KMS-11 (cell line): ENCODE data around the gene CCSER2.
A peak's percentile ranks its signal among the peaks of the same experiment; 100 is the strongest.

ENCODE experiments used
- H2AFZ ChIP-seq: fragments of 200-600 bp; sonication (generic); 2 replicates; pipeline ENCODE4 v1.6.1; 2016; ENCODE audit warnings: antibody characterized with exemption, mixed run types, low read depth
- H3K27ac ChIP-seq: fragments of 200-600 bp; sonication (generic); 2 replicates; pipeline ENCODE4 v1.6.1; 2016; ENCODE audit warnings: mild to moderate bottlenecking, mixed run types
- H3K27me3 ChIP-seq: fragments of 200-600 bp; sonication (generic); 2 replicates; pipeline ENCODE4 v1.6.1; 2017; ENCODE audit warnings: mild to moderate bottlenecking, low read depth, mixed run types, moderate library complexity; ENCODE audit not compliant: insufficient read depth
- H3K36me3 ChIP-seq: fragments of 200-600 bp; sonication (generic); 2 replicates; pipeline ENCODE4 v1.6.1; 2017; ENCODE audit warnings: mild to moderate bottlenecking, mixed run types; ENCODE audit not compliant: insufficient read depth
- H3K4me1 ChIP-seq: fragments of 200-600 bp; sonication (generic); 2 replicates; pipeline ENCODE4 v1.6.1; 2016; ENCODE audit warnings: mild to moderate bottlenecking, low read depth, mixed run types; ENCODE audit not compliant: poor library complexity, severe bottlenecking
- H3K4me2 ChIP-seq: fragments of 200-600 bp; sonication (generic); 2 replicates; pipeline ENCODE4 v1.7.0; 2016; ENCODE audit warnings: mild to moderate bottlenecking, mixed run types
- H3K4me3 ChIP-seq: fragments of 200-600 bp; sonication (generic); IDR thresholded peaks from 2 replicates; pipeline ENCODE4 v1.6.1; 2017; ENCODE audit warnings: low read depth, low read length, mixed read lengths; ENCODE audit not compliant: insufficient read depth
- H3K79me2 ChIP-seq: fragments of 200-600 bp; sonication (generic); 2 replicates; pipeline ENCODE4 v1.6.1; 2016; ENCODE audit warnings: low read depth, mixed run types; ENCODE audit not compliant: insufficient read depth
- H3K9ac ChIP-seq: fragments of 200-600 bp; sonication (generic); 2 replicates; pipeline ENCODE4 v1.6.1; 2016; ENCODE audit warnings: mild to moderate bottlenecking, mixed run types
- H4K20me1 ChIP-seq: fragments of 200-600 bp; sonication (generic); 2 replicates; pipeline ENCODE4 v1.6.1; 2016; ENCODE audit warnings: mild to moderate bottlenecking, mixed run types; ENCODE audit not compliant: insufficient read depth
- TF ChIP-seq, protein P1 (sequence below): fragments of 200-600 bp; sonication (generic); conservative IDR thresholded peaks from 2 replicates; pipeline ENCODE4 v1.6.1; 2017; ENCODE audit warnings: low read depth, mild to moderate bottlenecking, antibody characterized with exemption, low read length, moderate library complexity, mixed read lengths

CCSER2 gene

DNA sequence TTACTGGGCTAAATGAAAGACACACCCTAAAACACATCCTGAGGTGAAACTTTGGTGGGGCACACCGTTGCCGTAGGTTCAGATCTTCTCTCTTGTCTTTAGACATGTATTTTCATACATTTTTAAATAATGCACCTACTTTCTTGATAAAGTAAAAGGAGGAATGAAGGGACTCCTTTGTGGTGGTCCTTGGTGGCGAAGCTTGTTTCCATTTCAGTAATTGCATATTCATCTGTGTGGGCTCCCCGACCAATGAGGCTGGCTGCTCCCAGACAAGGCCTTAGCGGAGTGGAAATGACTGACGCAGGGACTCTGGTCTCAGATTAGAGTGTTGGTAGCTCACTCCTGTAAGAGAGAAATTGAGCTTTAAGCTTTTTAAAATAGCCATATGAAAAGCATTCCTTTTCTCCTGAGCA, 815 bp downstream of the CCSER2 start:
- H3K36me3 ChIP-seq, result no peaks in the 10 kb centered on the region
- peaks cover 44% of the 10 kb centered on the region for H3K79me2 ChIP-seq
- H3K9ac ChIP-seq, result peak overlapping the region; percentile 48
- H3K27me3 ChIP-seq, result no peaks in the 10 kb centered on the region
- H3K4me3 ChIP-seq, result no peak overlapping the region
- peak overlapping the region; percentile 86 for H3K27ac ChIP-seq
- peak overlapping the region; percentile 15; the same call in 1 of the 2 replicates for H2AFZ ChIP-seq
- H3K4me2 ChIP-seq, result peak overlapping the region; percentile 81
- H4K20me1 ChIP-seq, result peaks cover 7% of the 10 kb centered on the region; the same call in 1 of the 2 replicates
- H3K4me1 ChIP-seq, result peaks cover 47% of the 10 kb centered on the region
- TF ChIP-seq, protein P1, sequence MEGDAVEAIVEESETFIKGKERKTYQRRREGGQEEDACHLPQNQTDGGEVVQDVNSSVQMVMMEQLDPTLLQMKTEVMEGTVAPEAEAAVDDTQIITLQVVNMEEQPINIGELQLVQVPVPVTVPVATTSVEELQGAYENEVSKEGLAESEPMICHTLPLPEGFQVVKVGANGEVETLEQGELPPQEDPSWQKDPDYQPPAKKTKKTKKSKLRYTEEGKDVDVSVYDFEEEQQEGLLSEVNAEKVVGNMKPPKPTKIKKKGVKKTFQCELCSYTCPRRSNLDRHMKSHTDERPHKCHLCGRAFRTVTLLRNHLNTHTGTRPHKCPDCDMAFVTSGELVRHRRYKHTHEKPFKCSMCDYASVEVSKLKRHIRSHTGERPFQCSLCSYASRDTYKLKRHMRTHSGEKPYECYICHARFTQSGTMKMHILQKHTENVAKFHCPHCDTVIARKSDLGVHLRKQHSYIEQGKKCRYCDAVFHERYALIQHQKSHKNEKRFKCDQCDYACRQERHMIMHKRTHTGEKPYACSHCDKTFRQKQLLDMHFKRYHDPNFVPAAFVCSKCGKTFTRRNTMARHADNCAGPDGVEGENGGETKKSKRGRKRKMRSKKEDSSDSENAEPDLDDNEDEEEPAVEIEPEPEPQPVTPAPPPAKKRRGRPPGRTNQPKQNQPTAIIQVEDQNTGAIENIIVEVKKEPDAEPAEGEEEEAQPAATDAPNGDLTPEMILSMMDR, result no peak

DNA sequence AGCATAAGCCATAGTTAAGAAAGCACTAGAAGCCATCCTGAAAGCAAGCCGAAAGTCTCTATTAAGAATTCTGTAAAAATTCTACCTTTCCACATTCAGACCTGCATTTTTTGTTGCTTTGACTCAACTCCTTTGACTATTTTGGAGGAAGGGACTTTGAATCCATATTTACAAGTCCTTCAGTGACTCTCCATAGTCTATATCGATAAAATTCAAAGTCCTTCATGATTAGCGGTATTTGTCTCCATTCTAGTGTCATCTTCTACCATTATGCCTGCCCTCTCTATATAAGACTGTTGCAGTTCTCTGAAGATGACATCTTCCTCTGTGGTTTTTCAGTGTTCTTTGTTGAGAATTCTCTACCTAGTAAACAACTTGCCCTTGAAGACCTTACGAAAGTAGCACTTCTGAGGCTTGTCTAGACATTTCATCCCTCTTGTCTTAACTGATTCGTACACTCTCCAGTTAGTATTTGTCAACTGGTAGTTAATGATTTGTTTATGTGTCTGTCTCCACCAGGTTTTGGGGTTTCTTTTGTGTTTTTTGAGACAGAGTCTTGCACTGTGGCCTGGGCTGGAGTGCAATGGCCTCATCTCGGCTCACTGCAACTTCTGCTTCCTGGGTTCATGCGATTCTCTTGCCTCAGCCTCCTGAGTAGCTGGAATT, 1.7 kb downstream of the CCSER2 start:
- Histone ChIP-seq H3K27ac (peak overlapping the region; percentile 86), H3K9ac (peak overlapping the region; percentile 48)

DNA sequence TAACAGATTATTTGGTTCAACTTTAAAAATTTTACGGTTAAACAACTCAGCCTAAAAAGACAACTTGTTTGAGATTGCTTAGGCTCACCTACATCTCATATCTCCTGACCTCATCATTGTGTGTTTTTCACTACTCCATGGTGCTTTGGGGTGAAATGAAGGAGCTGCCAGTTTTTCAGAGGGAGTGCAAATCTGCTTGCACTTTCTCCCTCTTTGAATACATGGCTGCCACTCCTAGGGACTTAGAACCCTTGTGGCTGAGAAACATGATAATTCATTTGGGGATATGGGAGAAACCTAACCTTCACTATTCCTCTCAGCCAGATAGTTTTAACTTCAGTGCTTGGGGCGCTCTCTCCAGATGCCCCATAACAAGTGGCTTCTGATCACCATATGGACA, 2.7 kb downstream of the CCSER2 start:
- Histone ChIP-seq H3K27ac (peak overlapping the region; percentile 86), H3K27me3 (no peaks in the 10 kb centered on the region), H3K4me3 (no peak overlapping the region), H3K9ac (peak overlapping the region; percentile 48; the same call in 1 of the 2 replicates), H3K79me2 (peaks cover 62% of the 10 kb centered on the region), H3K36me3 (no peaks in the 10 kb centered on the region), H4K20me1 (peaks cover 7% of the 10 kb centered on the region; the same call in 1 of the 2 replicates), H2AFZ (no peak overlapping the region), H3K4me2 (peak overlapping the region; percentile 81), H3K4me1 (peaks cover 64% of the 10 kb centered on the region)
- TF ChIP-seq, protein P1, result no peak

More for the DNA sequence above, 1.7 kb downstream of the CCSER2 start:
- H3K4me3 ChIP-seq, result no peak overlapping the region
- H3K36me3 ChIP-seq, result no peaks in the 10 kb centered on the region
- H3K4me1 ChIP-seq, result peaks cover 56% of the 10 kb centered on the region
- no peak overlapping the region for H2AFZ ChIP-seq
- H3K79me2 ChIP-seq, result peaks cover 53% of the 10 kb centered on the region
- no peaks in the 10 kb centered on the region for H3K27me3 ChIP-seq
- peaks cover 7% of the 10 kb centered on the region; the same call in 1 of the 2 replicates for H4K20me1 ChIP-seq
- peak overlapping the region; percentile 81 for H3K4me2 ChIP-seq
- TF ChIP-seq, protein P1, result no peak

DNA sequence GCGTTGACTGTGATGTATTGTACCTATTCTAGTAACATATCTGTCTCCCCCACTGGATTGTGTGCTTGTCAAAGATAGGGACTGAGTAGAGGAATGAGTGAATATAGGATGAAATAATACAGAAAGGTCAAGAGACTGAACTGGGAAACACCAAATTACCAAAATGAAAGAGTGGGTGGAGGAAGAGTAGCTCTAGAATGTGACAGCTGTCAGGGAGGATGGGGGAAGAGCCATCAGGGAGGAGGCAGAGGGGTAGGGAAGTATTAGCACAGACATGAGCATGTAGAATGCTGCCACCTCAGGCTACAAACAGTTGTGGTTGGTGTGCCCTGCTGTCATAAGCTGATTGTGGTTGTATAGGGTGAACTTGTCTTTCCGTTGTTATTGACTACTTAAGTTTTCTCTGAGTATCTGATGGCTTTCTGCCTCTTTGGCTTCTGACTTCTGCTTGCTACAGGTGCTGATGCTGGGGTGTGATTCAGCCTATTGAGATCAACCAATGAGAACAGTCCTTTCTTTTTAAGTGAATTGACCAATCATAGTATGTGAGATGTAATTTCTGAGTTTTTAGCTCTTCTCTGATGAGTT, 5.6 kb downstream of the CCSER2 start:
- Histone ChIP-seq H3K4me2 (peak overlapping the region; percentile 77), H3K36me3 (no peaks in the 10 kb centered on the region), H3K27ac (peak overlapping the region; percentile 48), H3K79me2 (peaks cover 90% of the 10 kb centered on the region), H3K9ac (no peak overlapping the region), H4K20me1 (peaks cover 7% of the 10 kb centered on the region; the same call in 1 of the 2 replicates), H3K4me1 (peaks cover 55% of the 10 kb centered on the region), H3K4me3 (no peak overlapping the region), H2AFZ (no peak overlapping the region), H3K27me3 (no peaks in the 10 kb centered on the region)
- TF ChIP-seq, protein P1, result no peak
